NT2/D1 (cell line): ENCODE measurements around the gene ARMC9.

Experiments
- SUZ12 ChIP-seq: IDR thresholded peaks from 2 replicates; pipeline ENCODE4 v1.6.1; 2011; ENCODE audit not compliant: insufficient read length, insufficient read depth; ENCODE audit errors: extremely low read depth
- YY1 ChIP-seq: IDR thresholded peaks from 2 replicates; pipeline ENCODE4 v1.6.1; 2011; ENCODE audit not compliant: insufficient read length, insufficient read depth
- ZNF274 ChIP-seq: IDR thresholded peaks from 2 replicates; pipeline ENCODE4 v1.6.1; 2011; ENCODE audit warnings: mild to moderate bottlenecking, low read depth, low read length

- TF ChIP-seq SUZ12, result no peak
- no peak for TF ChIP-seq ZNF274
- no peak for TF ChIP-seq YY1
Observed at GRCh38 chr2:231347081-231347480, 148.7 kb downstream of the ARMC9 start.
